VCaP (cell line): ENCODE results near the gene CFAP100.

Source experiments
- H3K27ac ChIP-seq: fragments of 450-650 bp; 2 replicates; pipeline ENCODE4 v1.5.1; 2017
- CTCF ChIP-seq: fragments of 450-650 bp; conservative IDR thresholded peaks from 2 replicates; pipeline ENCODE4 v1.5.1; 2017; ENCODE audit warnings: mild to moderate bottlenecking, moderate library complexity

CFAP100 gene

GRCh38 chr3:126401611-126402160 is 7.0 kb downstream of the CFAP100 start:
- H3K27ac ChIP-seq = no peak overlapping the region
- no peak for TF ChIP-seq CTCF

DNA sequence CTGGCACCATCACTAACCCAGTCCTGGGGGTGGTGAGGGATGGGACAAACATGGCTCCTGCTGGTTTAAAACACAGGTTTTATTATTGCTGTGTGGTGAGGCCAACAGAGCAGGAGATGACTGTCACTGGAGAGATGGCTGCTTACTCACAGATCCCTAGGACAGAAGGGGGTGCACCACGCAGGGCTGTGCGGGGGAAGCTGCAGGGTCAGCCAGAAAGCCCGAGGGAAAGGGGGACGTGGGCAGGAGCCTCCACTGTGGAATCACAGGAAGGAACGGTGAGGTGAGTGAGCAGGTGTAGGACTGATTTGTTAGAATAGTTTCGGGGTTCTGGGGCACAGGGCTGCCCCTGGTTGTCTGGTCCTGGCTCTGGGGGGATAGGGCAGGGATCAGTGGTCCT is 7.5 kb downstream of the CFAP100 start:
- no peak for TF ChIP-seq CTCF
- no peak overlapping the region for H3K27ac ChIP-seq

DNA sequence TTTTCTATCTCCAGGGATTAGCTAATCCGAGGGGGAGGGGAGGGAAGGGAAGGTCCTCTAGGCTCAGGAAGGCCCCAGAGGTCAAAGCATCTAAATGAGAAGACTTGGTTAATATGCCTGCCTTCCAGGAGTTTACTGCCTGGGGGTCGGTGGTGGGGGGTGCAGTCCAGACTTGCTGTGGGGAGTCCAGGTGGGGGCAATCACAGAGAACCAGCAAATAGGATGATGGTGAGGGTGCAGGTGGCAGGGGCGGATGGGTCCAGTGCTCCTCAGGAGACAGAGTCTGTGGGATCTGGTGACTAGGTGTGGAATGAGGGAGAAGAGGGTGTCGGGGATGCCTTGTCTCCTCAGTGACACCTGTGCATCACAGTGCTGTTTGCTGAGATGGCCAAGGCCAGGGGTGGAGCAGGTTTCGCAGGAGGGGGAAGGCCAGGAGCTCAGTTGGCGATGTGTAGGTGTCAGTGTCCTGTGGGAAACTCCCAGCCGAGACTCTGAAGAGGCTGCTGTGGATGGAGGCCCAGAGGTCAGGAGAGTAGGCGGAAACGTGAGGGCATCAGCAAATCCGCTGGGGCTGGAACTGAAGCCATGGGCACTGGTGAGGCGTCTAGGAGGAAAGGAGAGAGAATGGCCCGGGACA is 8.1 kb downstream of the CFAP100 start:
- no peak for TF ChIP-seq CTCF
- H3K27ac ChIP-seq = no peak overlapping the region

- TF ChIP-seq CTCF = no peak
- no peak overlapping the region for H3K27ac ChIP-seq
Measured at GRCh38 chr3:126406389-126407296, 11.9 kb downstream of the CFAP100 start.

GRCh38 chr3:126407412-126408044 is 12.8 kb downstream of the CFAP100 start:
- no peak for TF ChIP-seq CTCF

GRCh38 chr3:126408099-126408498 is 13.4 kb downstream of the CFAP100 start:
- no peak overlapping the region for H3K27ac ChIP-seq
- no peak for TF ChIP-seq CTCF

More at GRCh38 chr3:126407412-126408044, 12.8 kb downstream of the CFAP100 start:
- H3K27ac ChIP-seq = no peak overlapping the region
